AG09319 (cell line): Measurements from ENCODE around the gene RBMS3.
"Not testable (repeated sequence)": the region's sequence is repeated elsewhere in the genome, so short reads cannot be mapped to it uniquely, and the experiment has no call there.

Experiments used
- DNase-seq: peaks from one replicate; pipeline ENCODE4 v3.0.0-alpha.2; 2010; ENCODE audit warnings: low read depth; ENCODE audit errors: extremely low read depth
- TF ChIP-seq, protein P1 (sequence below): IDR thresholded peaks from 2 replicates; pipeline ENCODE4 v1.5.1; 2011; ENCODE audit warnings: low read depth, mild to moderate bottlenecking, inconsistent platforms, low read length, moderate library complexity

Gene RBMS3

DNA sequence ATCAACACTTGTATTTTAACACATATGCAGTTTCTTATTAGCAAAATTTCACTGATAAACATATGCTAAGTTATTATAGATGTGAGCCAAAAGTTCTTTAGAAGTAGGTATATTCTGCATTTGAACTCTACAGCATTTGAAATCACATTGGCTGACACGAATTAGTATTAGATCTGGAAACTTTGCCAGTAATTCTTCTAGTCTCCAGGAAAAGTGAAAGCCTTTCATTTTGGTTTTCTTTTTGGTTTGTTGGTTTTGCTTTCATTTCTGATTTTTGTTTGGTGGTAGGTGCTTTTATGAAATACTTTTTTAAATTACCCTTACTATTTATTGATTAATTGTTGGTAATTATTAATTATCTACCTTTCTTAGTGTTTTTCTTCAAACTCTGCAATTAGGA, 72.9 kb downstream of the RBMS3 start:
- DNase-seq, result no peak
- TF ChIP-seq, protein P1, sequence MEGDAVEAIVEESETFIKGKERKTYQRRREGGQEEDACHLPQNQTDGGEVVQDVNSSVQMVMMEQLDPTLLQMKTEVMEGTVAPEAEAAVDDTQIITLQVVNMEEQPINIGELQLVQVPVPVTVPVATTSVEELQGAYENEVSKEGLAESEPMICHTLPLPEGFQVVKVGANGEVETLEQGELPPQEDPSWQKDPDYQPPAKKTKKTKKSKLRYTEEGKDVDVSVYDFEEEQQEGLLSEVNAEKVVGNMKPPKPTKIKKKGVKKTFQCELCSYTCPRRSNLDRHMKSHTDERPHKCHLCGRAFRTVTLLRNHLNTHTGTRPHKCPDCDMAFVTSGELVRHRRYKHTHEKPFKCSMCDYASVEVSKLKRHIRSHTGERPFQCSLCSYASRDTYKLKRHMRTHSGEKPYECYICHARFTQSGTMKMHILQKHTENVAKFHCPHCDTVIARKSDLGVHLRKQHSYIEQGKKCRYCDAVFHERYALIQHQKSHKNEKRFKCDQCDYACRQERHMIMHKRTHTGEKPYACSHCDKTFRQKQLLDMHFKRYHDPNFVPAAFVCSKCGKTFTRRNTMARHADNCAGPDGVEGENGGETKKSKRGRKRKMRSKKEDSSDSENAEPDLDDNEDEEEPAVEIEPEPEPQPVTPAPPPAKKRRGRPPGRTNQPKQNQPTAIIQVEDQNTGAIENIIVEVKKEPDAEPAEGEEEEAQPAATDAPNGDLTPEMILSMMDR, result no peak

DNA sequence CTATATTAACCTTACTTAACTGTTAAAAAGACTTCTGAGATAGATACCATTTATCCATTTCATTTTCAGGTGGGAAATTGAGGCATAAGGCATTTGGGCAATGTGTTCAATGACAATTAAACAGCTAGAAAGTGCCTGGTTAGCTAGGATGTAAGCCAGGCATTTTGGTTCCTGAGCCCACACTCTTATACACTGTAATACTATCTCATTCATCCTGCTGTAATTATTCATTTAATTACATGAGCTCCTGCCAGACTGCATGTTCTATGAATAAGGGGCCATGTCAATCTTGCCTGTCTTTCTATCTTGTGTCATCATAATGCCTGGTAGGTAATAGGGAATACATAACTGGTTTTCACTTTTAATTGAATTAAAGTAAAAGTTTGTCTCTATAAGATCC, 74.0 kb downstream of the RBMS3 start:
- no peak for DNase-seq

DNA sequence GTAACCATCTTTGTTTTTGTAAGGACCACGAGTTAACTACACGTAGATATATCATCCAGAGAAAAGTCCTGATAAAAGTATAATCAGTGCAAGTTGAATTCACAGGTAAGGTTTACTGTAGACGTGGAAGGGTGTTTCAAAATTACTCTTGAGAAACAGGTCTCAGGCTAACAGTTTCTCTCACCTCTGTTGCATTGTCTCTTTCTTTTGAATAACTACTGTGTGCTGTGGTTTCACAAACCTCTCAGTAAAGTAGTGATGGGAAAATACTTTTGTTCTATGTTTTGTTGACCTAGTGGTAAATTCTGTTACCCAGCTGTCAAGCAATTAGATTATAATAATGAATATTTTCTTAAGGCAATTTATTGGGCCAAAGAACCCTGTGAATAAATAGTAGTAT, 75.2 kb downstream of the RBMS3 start:
- TF ChIP-seq, protein P1, result no peak
- no peak for DNase-seq

More for the DNA sequence above, 74.0 kb downstream of the RBMS3 start:
- TF ChIP-seq, protein P1, result no peak

DNA sequence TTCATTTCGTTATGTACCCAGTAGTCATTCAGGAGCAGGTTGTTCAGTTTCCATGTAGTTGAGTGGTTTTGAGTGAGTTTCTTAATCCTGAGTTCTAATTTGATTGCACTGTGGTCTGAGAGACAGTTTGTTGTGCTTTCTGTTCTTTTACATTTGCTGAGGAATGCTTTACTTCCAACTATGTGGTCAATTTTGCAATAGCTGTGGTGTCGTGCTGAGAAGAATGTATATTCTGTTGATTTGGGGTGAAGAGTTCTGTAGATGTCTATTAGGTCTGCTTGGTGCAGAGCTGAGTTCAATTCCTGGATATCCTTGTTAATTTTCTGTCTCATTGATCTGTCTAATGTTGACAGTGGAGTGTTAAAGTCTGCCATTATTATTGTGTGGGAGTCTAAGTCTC, 79.4 kb downstream of the RBMS3 start:
- DNase-seq, result not testable (repeated sequence)

DNA sequence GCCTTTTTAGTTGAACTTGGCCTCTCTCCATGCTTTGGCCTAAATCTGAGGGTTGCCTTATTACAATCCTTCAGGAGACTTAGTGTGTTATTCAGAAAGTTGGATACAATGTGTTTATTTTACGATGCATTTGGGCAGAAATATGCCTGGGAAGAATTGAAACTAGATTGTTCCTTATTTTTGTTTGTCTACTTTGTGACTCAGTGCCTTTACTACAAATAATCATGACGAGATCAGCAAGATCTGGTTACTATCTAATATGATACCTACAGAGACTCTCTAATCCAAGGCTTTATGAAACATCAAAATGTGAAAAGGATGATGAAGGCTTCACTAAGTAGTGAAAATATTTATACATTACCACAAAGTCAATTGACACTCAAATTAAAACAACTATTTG, 82.2 kb downstream of the RBMS3 start:
- no peak for DNase-seq
- TF ChIP-seq, protein P1, result no peak

DNA sequence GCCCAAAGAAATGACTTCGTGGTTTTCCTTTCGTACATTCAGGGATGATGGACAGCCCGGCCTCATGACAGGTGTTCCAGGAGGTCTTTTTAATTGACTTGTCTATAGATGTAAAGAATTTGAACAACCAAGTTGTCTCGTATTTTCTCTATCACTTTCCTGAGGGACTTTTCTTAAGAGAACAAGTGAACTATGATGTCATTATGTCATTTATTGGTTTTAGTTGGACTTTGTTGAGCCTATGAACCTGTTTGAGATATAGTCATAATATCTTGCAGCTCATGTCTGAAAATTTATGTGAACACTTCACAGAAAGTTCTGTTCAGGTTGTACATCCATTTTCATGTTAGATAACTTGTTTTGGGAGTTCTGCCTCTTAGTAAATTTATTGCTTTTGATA, 89.2 kb downstream of the RBMS3 start:
- DNase-seq, result no peak
- TF ChIP-seq, protein P1, result no peak

DNA sequence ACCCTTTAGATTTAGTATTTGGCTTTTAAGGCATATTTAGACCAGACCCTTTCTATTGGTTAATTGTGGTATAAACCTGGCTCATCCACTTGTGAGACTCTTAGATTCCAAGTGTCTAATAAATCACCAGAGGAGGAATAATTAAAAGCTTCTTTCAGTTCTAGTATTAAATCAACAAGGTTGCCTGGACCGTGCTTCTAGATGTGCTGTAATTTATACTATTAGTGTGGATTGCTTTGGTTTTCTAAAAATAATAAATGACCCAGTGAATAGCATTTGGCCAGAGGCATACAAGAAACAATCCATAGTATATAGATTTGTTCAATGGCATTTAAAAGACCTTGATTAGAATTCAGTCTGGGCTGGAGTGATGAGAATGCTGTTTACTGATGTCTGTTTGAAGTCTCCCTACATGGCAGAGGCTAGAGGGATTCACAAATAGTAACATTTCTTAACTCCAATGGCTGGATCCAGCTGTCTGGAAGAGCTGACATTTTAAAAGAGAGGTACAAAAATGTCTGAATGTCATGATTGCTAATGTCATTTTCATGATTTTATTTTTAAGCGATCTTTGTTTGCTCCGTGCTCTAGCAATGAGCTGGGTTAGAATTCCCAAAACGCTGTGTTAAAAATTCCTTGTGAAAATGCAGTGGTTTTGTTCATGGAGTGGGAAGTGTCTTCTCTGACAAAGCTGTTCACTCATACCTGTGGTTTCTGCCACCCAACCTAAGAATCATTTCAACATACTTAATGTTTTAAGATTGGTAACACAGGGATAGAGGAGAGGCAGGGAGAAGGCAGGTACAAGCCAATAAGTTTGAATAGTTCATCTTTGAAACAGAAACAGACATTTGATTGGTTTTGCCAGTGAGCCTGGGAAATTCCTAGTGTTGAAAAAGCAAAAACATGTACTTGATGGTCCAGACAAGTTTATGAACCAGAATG, 89.9 kb downstream of the RBMS3 start:
- TF ChIP-seq, protein P1, result no peak
- no peak for DNase-seq
